ENCODE measurements around the gene DDX50.
A peak's percentile ranks its signal among the peaks of the same experiment; 100 is the strongest.

The DDX50 gene

DNA sequence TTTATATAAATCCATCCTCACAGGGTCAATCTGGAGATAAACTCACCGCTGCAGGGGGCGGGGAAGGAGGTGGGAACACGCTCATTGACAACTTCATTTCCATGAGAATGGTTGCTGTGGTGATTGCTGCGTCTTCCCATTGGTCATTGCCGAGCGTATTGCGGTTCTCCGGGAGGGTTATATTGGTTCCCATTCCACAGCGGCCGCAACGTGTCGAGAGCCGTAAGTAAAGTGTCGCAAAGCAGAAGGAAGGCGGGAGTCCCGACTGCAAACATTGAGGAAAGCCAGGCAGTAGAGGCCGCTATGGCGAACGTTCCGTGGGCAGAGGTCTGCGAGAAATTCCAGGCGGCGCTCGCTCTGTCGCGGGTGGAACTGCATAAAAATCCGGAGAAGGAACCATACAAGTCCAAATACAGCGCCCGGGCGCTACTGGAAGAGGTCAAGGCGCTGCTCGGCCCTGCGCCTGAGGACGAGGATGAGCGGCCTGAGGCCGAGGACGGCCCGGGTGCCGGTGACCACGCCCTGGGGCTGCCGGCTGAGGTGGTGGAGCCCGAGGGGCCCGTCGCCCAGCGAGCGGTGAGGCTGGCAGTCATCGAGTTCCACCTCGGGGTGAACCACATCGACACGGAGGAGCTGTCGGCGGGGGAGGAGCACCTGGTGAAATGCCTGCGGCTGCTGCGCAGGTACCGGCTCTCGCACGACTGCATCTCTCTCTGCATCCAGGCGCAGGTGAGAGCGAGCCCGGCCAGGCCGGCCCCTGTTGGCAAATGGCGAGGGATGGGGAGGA is 87.6 kb downstream of the DDX50 start, which contains the start of gene KIFBP:
KIFBP (plus strand) TSS at position 274 of the 787 bp plus-strand sequence; CDS start at position 304, 30 bp downstream.
- peak; percentile 87 to 88 for DNase-seq

DNA sequence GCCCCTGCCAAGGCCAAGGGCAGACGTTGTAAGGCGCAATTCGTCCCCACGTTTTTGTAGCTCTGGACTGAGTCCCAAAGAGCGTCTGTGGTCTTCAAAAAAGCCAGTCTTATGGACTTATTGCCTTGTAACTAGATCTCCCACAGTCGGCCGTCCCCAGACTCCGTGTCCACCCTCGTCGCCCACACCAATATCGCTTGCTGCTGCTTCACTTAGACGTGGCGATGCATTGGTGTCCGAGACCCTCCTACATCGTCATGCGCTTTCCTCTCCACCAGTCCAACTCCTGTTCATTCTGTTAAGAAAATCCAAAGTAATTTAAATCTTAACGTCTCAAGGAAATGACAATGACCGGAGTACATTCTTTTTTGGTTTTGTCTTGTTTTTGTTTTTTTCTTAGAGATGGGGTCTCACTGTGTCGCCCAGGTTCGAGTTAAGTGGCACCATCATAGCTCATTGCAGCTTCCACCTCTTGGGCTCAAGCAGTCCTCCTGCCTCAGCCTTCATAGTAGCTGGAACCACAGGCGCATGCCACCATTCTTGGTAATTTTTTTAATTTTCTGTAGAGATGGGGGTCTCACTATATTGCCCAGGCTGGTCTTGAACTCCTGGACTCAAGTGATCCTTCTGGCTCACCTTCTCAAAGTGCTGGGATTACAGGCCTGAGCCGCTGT is 88.3 kb downstream of the DDX50 start:
- DNase-seq, result no peak

DNA sequence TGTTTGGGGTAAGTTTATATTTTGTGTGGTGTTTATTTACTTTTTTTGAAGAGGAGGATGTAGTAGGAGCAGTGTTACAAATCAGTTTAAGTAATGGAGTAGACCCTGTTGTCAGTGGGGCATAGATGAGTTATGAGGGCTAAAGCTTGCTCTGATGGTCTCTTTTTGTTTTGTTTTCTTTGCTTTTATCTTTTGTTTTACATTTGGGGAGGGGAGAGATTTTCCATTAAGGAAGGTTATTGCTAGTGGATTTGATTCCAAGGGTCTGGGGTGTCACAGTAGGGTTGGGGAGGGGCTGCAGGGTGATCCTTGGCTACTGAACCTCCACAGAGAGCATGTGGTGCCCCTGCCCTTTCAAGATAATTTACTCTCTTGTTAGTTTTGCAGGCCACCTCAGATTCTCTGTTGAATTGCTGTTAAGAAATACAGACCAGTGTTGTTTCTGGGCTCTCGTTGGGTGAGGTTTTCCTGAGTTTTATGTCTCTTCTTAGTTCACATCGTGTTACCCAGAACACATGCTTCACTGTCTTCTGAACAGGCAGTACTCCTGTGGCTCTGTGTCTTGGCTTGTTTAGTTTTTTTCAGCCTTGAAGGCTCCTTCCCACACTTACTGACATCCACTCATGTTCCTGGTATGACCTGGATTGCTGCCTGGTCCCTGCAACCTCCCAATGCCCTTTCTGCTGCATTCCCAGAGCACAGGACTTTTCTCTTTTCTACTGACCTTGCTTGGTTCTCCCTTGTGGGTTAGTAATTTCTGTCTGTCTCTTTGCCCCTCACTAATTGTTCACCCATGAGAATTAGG is 91.7 kb downstream of the DDX50 start:
- DNase-seq, result no peak
